ENCODE measurements around the gene NFATC2IP.

DNA sequence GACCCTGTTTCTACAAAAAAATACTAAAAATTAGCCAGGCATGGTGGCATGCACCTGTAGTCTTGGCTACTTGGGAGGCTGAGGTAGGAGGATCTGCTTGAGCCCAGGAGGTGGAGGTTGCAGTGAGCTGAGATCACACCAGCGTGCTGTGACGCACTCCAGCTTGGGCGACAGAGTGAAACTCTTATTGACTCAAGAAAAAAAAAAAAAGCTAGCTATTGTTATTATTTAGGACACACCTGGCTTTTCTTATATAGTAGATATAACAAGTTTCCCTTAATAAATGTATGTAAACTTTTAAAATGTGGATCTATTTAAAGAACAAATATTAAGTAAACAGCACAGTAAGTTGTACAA lies 27.5 kb upstream of the NFATC2IP start:
- TF ChIP-seq, protein P1, sequence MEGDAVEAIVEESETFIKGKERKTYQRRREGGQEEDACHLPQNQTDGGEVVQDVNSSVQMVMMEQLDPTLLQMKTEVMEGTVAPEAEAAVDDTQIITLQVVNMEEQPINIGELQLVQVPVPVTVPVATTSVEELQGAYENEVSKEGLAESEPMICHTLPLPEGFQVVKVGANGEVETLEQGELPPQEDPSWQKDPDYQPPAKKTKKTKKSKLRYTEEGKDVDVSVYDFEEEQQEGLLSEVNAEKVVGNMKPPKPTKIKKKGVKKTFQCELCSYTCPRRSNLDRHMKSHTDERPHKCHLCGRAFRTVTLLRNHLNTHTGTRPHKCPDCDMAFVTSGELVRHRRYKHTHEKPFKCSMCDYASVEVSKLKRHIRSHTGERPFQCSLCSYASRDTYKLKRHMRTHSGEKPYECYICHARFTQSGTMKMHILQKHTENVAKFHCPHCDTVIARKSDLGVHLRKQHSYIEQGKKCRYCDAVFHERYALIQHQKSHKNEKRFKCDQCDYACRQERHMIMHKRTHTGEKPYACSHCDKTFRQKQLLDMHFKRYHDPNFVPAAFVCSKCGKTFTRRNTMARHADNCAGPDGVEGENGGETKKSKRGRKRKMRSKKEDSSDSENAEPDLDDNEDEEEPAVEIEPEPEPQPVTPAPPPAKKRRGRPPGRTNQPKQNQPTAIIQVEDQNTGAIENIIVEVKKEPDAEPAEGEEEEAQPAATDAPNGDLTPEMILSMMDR (conservative IDR thresholded peaks at IDR 0.05) = no peak
- no peak for TF ChIP-seq ZFX (IDR thresholded peaks at IDR 0.05)

Measured in C4-2B (cell line).